Panc1 (cell line): ENCODE data around the gene SLC12A5. TPM values are rescaled to one million over a fixed set of nuclear protein-coding genes. Genes with fewer than 3 reads are reported as not detected.

ENCODE experiments used
- ATAC-seq: fragments of 200-7000 bp; cut with Tn5 transposase; 2 replicates; pipeline ENCODE4 v1.9.1; 2020; ENCODE audit warnings: mild to moderate bottlenecking, moderate library complexity
- BruUV-seq: library from RNA; stranded (reverse); fragments of 400-500 nt; replicated peaks from 2 replicates; lab custom pipeline; 2021; lab: Mats Ljungman, UMichigan
- CTCF ChIA-PET: fragments of 300-600 bp; sonication (Branson Sonifier 250); formaldehyde crosslinking; loops from one replicate; lab custom pipeline; 2022; ENCODE audit warnings: antibody characterized with exemption; lab: Charles Lee
- POLR2A ChIA-PET: fragments of 300-600 bp; sonication (Branson Sonifier 250); formaldehyde crosslinking; loops from one replicate; lab custom pipeline; 2022; ENCODE audit warnings: antibody characterized with exemption; lab: Charles Lee
- DNase-seq: peaks from one replicate; pipeline ENCODE4 v3.0.0-alpha.2; 2010; ENCODE audit warnings: low read depth, low spot score
- H3K27ac ChIP-seq: 2 replicates; pipeline ENCODE4 v1.5.1; 2011; ENCODE audit warnings: mild to moderate bottlenecking, low read length, inconsistent platforms
- H3K27me3 ChIP-seq: fragments of 200-500 bp; sonication (Bioruptor generic); 2 replicates; pipeline ENCODE4 v1.6.0; 2014; ENCODE audit warnings: low read length, inconsistent platforms; ENCODE audit not compliant: control insufficient read depth, insufficient read depth
- H3K36me3 ChIP-seq: fragments of 200-500 bp; sonication (Bioruptor generic); 2 replicates; pipeline ENCODE4 v1.5.1; 2014; ENCODE audit warnings: inconsistent platforms, mild to moderate bottlenecking, low read length, moderate library complexity; ENCODE audit not compliant: control insufficient read depth, insufficient read depth
- H3K4me1 ChIP-seq: 2 replicates; pipeline ENCODE4 v1.5.1; 2011; ENCODE audit warnings: inconsistent platforms, mild to moderate bottlenecking, low read length, moderate library complexity; ENCODE audit not compliant: control insufficient read depth, insufficient read depth
- H3K4me3 ChIP-seq, 2 experiments: 2 replicates each; pipeline ENCODE4 v1.5.1; 2011 to 2012; ENCODE audit warnings: low read depth in 2 of 2, low read length in 2 of 2, mild to moderate bottlenecking in 2 of 2, inconsistent platforms in 1 of 2, moderate library complexity in 1 of 2
- H3K9me3 ChIP-seq: fragments of 200-500 bp; sonication (Bioruptor generic); 2 replicates; pipeline ENCODE4 v1.5.1; 2014; ENCODE audit warnings: low read depth, mild to moderate bottlenecking, inconsistent platforms, low read length, moderate library complexity; ENCODE audit not compliant: control insufficient read depth, insufficient read depth
- CTCF ChIP-seq: fragments of 450-650 bp; IDR thresholded peaks from 2 replicates; pipeline ENCODE4 v1.5.1; 2017; ENCODE audit warnings: mild to moderate bottlenecking
- POLR2AphosphoS5 ChIP-seq: IDR thresholded peaks from 2 replicates; pipeline ENCODE4 v1.6.1; 2012; ENCODE audit warnings: mild to moderate bottlenecking, low read depth, low read length, moderate library complexity
- REST ChIP-seq, 2 experiments: IDR thresholded peaks; 2 replicates each; pipeline ENCODE4 v1.6.1; 2011 to 2012; ENCODE audit warnings: low read depth in 2 of 2, control low read depth in 1 of 2, low read length in 1 of 2, mild to moderate bottlenecking in 1 of 2, moderate library complexity in 1 of 2; ENCODE audit not compliant: insufficient read depth in 1 of 2
- SIN3A ChIP-seq: IDR thresholded peaks from 2 replicates; pipeline ENCODE4 v1.6.1; 2012; ENCODE audit warnings: low read depth, mild to moderate bottlenecking, low read length, moderate library complexity, borderline replicate concordance; ENCODE audit not compliant: insufficient read depth
- TCF7L2 ChIP-seq: IDR thresholded peaks from 2 replicates; pipeline ENCODE4 v1.6.1; 2011; ENCODE audit warnings: mild to moderate bottlenecking, low read depth, low read length, inconsistent platforms
- in situ Hi-C: cut with HindIII; loops from 2 replicates; pipeline ENCODE4 v1.10.0; 2016; ENCODE audit warnings: low sequenced_read_pairs, low pct_unique_long_range_greater_than_20kb
- intact Hi-C: fragments of 100-400 bp; cut with micrococcal nuclease; formaldehyde crosslinking; loops from one replicate; pipeline ENCODE4 v1.10.0; 2022; ENCODE audit not compliant: unreplicated experiment
- total RNA-seq: library from RNA; stranded (reverse); gene quantifications from one replicate; pipeline ENCODE4 v1.2.1, GENCODE V29; 2021; ENCODE audit not compliant: unreplicated experiment

SLC12A5 gene
- total RNA-seq, 1 experiment from 2014 or later, result 11.8 TPM

GRCh38 chr20:46023148-46023484, 5.9 kb upstream of the SLC12A5 start:
- intact Hi-C loops, result loop anchor here (2.0 kb wide), 1 partner anchor 66 kb away; the partner anchor contains the start of gene NCOA5
- DNase-seq, result no peak
- TF ChIP-seq POLR2AphosphoS5 (no peak), TCF7L2 (no peak), CTCF (no peak; the same call in 1 of the 2 replicates), REST (IDR thresholded peaks at IDR 0.05; ENCODE audit: insufficient read depth in 1 of 2, low read depth in 2 of 2, low read length in 1 of 2) (no peak), SIN3A (no peak)
- H3K27me3 ChIP-seq, result 0 out of 2 replicates have a peak, but pooled peaks cover 2% of the 10 kb centered on the region
- POLR2A ChIA-PET, result no interaction called here
- CTCF ChIA-PET, result interaction anchor here (0.7 to 1.4 kb wide), 8 partner anchors 18 to 196 kb away, joined by 3 to 7 read pairs (median 4); partner anchors contain the start of gene CD40
- H3K36me3 ChIP-seq, result no peaks in the 10 kb centered on the region
- no peak for ATAC-seq
- in situ Hi-C loops, result no loop called here
- H3K27ac ChIP-seq, result no peak overlapping the region
- BruUV-seq, result no TSS peak
- no peak overlapping the region; a peak in 1 of 4 replicates for H3K4me3 ChIP-seq
- H3K9me3 ChIP-seq, result no peaks in the 10 kb centered on the region
- H3K4me1 ChIP-seq, result no peaks in the 10 kb centered on the region

GRCh38 chr20:46023999-46024398, 5.0 kb upstream of the SLC12A5 start:
- no peak overlapping the region for H3K27ac ChIP-seq
- ATAC-seq, result no peak
- in situ Hi-C loops (no loop called here), intact Hi-C loops (loop anchor here (2.0 kb wide), 1 partner anchor 65 kb away; the partner anchor contains the start of gene NCOA5)
- no peaks in the 10 kb centered on the region for H3K36me3 ChIP-seq
- no peaks in the 10 kb centered on the region for H3K4me1 ChIP-seq
- POLR2A ChIA-PET, result no interaction called here
- TF ChIP-seq SIN3A, result no peak
- TF ChIP-seq TCF7L2, result no peak
- no peak for TF ChIP-seq REST (IDR thresholded peaks at IDR 0.05; ENCODE audit: insufficient read depth in 1 of 2, low read depth in 2 of 2, low read length in 1 of 2)
- no peak for TF ChIP-seq CTCF
- no peak for TF ChIP-seq POLR2AphosphoS5
- no TSS peak for BruUV-seq
- CTCF ChIA-PET, result interaction anchor here (1.2 kb wide), 1 partner anchor 35 kb away, joined by 5 read pairs; no protein-coding TSS in a partner anchor
- no peak for DNase-seq
- peaks cover 2% of the 10 kb centered on the region; the same call in 1 of the 2 replicates for H3K27me3 ChIP-seq
- H3K9me3 ChIP-seq, result no peaks in the 10 kb centered on the region
- H3K4me3 ChIP-seq, result no peak overlapping the region
